ENCODE results near the gene PKMYT1. TPM values are rescaled to one million over a fixed set of nuclear protein-coding genes. Genes with fewer than 3 reads are reported as not detected.
"Not testable (repeated sequence)": the region's sequence is repeated elsewhere in the genome, so short reads cannot be mapped to it uniquely, and the experiment has no call there.

PKMYT1 gene
- polyA plus RNA-seq, 1 of the 3 experiments (the other 2 are of a cell fraction): 8.5 TPM

- H3K79me2 ChIP-seq (ENCODE audit: insufficient read depth): no peaks in the 10 kb centered on the region
- no peak for DNase-seq
- H3K9me2 ChIP-seq: no peaks in the 10 kb centered on the region
- TF ChIP-seq RFX5 (IDR thresholded peaks at IDR 0.05; ENCODE audit: low read length) (no peak), RCOR1 (IDR thresholded peaks at IDR 0.05; ENCODE audit: low read length) (no peak)
- no peaks in the 10 kb centered on the region for H3F3A ChIP-seq (replicated peaks; ENCODE audit: insufficient read depth)
- 86% methylated on average over 15 of the region's 36 CpGs for WGBS (ENCODE audit: low lambda C conversion rate)
- H3K36me3 ChIP-seq (replicated peaks in 1 of 2; ENCODE audit: control insufficient read depth in 1 of 2, insufficient read depth in 2 of 2, low read length in 1 of 2): peaks cover 0 to 10% of the 10 kb centered on the region in 2 experiments
- H2AFZ ChIP-seq (ENCODE audit: low read depth): no peak overlapping the region
- no peaks in the 10 kb centered on the region for H3K4me1 ChIP-seq (ENCODE audit: control insufficient read depth in 1 of 2, insufficient read depth in 2 of 2, low read depth in 1 of 2, low read length in 1 of 2)
- no peaks in the 10 kb centered on the region; the same call in 1 of the 2 replicates for H3K27me3 ChIP-seq (ENCODE audit: insufficient read depth)
- H3K9me3 ChIP-seq: no peaks in the 10 kb centered on the region
- H3K4me3 ChIP-seq (ENCODE audit: low read depth in 2 of 2, low read length in 1 of 2): no peak overlapping the region
- no peak overlapping the region for H3K27ac ChIP-seq (ENCODE audit: low read depth in 2 of 2, low read length in 1 of 2)
- POLR2A ChIA-PET: no interaction called here
- CTCF ChIA-PET: interaction anchor here (0.9 to 1.9 kb wide), 3 partner anchors 13 to 29 kb away, joined by 3 to 8 read pairs (median 3); no protein-coding TSS in a partner anchor
- H3K4me2 ChIP-seq: no peak overlapping the region
- H4K20me1 ChIP-seq (ENCODE audit: insufficient read depth): no peaks in the 10 kb centered on the region
- no peak overlapping the region for H3K9ac ChIP-seq
Observed at GRCh38 chr16:2948807-2949704, 31.2 kb downstream of the PKMYT1 start.

- no peak for DNase-seq
- no peaks in the 10 kb centered on the region for H3F3A ChIP-seq (replicated peaks; ENCODE audit: insufficient read depth)
- H3K9me3 ChIP-seq: no peaks in the 10 kb centered on the region
- no peaks in the 10 kb centered on the region for H3K9me2 ChIP-seq
- WGBS (ENCODE audit: low lambda C conversion rate): 96% methylated on average over 4 of the region's 4 CpGs
- POLR2A ChIA-PET: no interaction called here
- H3K27me3 ChIP-seq (ENCODE audit: insufficient read depth): no peaks in the 10 kb centered on the region
- TF ChIP-seq RXRA (IDR thresholded peaks at IDR 0.05; ENCODE audit: borderline replicate concordance, low read depth): no peak
- no peak for TF ChIP-seq MXI1 (IDR thresholded peaks at IDR 0.05; ENCODE audit: low read depth, low read length)
- TF ChIP-seq GATA2 (CRISPR knock-in tag; IDR thresholded peaks at IDR 0.05): no peak
- no peak for TF ChIP-seq RAD21 (IDR thresholded peaks at IDR 0.05; ENCODE audit: low read length)
- no peak for TF ChIP-seq TCF12 (IDR thresholded peaks at IDR 0.05)
- TF ChIP-seq, protein P1, sequence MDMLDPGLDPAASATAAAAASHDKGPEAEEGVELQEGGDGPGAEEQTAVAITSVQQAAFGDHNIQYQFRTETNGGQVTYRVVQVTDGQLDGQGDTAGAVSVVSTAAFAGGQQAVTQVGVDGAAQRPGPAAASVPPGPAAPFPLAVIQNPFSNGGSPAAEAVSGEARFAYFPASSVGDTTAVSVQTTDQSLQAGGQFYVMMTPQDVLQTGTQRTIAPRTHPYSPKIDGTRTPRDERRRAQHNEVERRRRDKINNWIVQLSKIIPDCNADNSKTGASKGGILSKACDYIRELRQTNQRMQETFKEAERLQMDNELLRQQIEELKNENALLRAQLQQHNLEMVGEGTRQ (IDR thresholded peaks at IDR 0.05; ENCODE audit: borderline replicate concordance, low read depth, low read length): no peak
- TF ChIP-seq NFIC (IDR thresholded peaks at IDR 0.05; ENCODE audit: borderline replicate concordance): no peak
- TF ChIP-seq CHD2 (IDR thresholded peaks at IDR 0.05; ENCODE audit: low read length, partially characterized antibody): no peak
- no peak for TF ChIP-seq IRF3 (IDR thresholded peaks at IDR 0.05; ENCODE audit: low read depth, low read length)
- TF ChIP-seq TAF1 (IDR thresholded peaks at IDR 0.05; ENCODE audit: borderline replicate concordance, low read depth, low read length): no peak
- no peak for TF ChIP-seq POLR2AphosphoS5 (IDR thresholded peaks at IDR 0.05; ENCODE audit: low read depth, low read length)
- TF ChIP-seq SIN3A (IDR thresholded peaks at IDR 0.05; ENCODE audit: borderline replicate concordance, low read depth, low read length): no peak
- no peak for TF ChIP-seq RCOR1 (IDR thresholded peaks at IDR 0.05; ENCODE audit: low read length)
- TF ChIP-seq FOSL2 (IDR thresholded peaks at IDR 0.05; ENCODE audit: borderline replicate concordance, low read depth): no peak
- TF ChIP-seq ELF1 (IDR thresholded peaks at IDR 0.05): no peak
- TF ChIP-seq NRF1 (IDR thresholded peaks at IDR 0.05; ENCODE audit: low read depth, low read length): no peak
- no peak for TF ChIP-seq EZH2phosphoT487 (IDR thresholded peaks at IDR 0.05; ENCODE audit: borderline replicate concordance, low read depth)
- H3K79me2 ChIP-seq (ENCODE audit: insufficient read depth): no peaks in the 10 kb centered on the region
- H3K4me1 ChIP-seq (ENCODE audit: control insufficient read depth in 1 of 2, insufficient read depth in 2 of 2, low read depth in 1 of 2, low read length in 1 of 2): no peaks in the 10 kb centered on the region
- H3K9ac ChIP-seq: no peak overlapping the region
- CTCF ChIA-PET: interaction anchor here (3.5 kb wide), 1 partner anchor 15 kb away, joined by 18 read pairs; no protein-coding TSS in a partner anchor
- peaks cover 10 to 12% of the 10 kb centered on the region in 2 experiments for H3K36me3 ChIP-seq (replicated peaks in 1 of 2; ENCODE audit: control insufficient read depth in 1 of 2, insufficient read depth in 2 of 2, low read length in 1 of 2)
- no peak overlapping the region for H3K27ac ChIP-seq (ENCODE audit: low read depth in 2 of 2, low read length in 1 of 2)
- H4K20me1 ChIP-seq (ENCODE audit: insufficient read depth): no peaks in the 10 kb centered on the region
- H3K4me3 ChIP-seq (ENCODE audit: low read depth in 2 of 2, low read length in 1 of 2): no peak overlapping the region
- H3K4me2 ChIP-seq: no peak overlapping the region
- no peak overlapping the region for H2AFZ ChIP-seq (ENCODE audit: low read depth)
Observed at GRCh38 chr16:2946649-2947048, 33.6 kb downstream of the PKMYT1 start.

- H3K4me1 ChIP-seq (ENCODE audit: control insufficient read depth in 1 of 2, insufficient read depth in 2 of 2, low read depth in 1 of 2, low read length in 1 of 2); H3F3A ChIP-seq (replicated peaks; ENCODE audit: insufficient read depth); DNase-seq; H2AFZ ChIP-seq (ENCODE audit: low read depth); H3K4me2 ChIP-seq; H3K9me2 ChIP-seq; H3K27me3 ChIP-seq (ENCODE audit: insufficient read depth); H4K20me1 ChIP-seq (ENCODE audit: insufficient read depth); H3K9me3 ChIP-seq; H3K27ac ChIP-seq (ENCODE audit: low read depth in 2 of 2, low read length in 1 of 2); POLR2A ChIA-PET; H3K9ac ChIP-seq; H3K79me2 ChIP-seq (ENCODE audit: insufficient read depth); H3K4me3 ChIP-seq (ENCODE audit: low read depth in 2 of 2, low read length in 1 of 2): not testable (repeated sequence)
- CTCF ChIA-PET: interaction anchor here (1.0 to 2.5 kb wide), 3 partner anchors 9 to 84 kb away, joined by 3 to 15 read pairs (median 3); no protein-coding TSS in a partner anchor
- peaks cover 17 to 36% of the 10 kb centered on the region in 2 experiments for H3K36me3 ChIP-seq (replicated peaks in 1 of 2; ENCODE audit: control insufficient read depth in 1 of 2, insufficient read depth in 2 of 2, low read length in 1 of 2)
- 87% methylated on average over 12 of the region's 12 CpGs for WGBS (ENCODE audit: low lambda C conversion rate)
Observed at GRCh38 chr16:2943716-2944115, 36.5 kb downstream of the PKMYT1 start.

All from SK-N-SH (cell line).